ENCODE measurements around the gene CHCHD4. TPM values are rescaled to one million over a fixed set of nuclear protein-coding genes. Genes with fewer than 3 reads are reported as not detected.
"Not testable (repeated sequence)": the region's sequence is repeated elsewhere in the genome, so short reads cannot be mapped to it uniquely, and the experiment has no call there.

Gene CHCHD4
- total RNA-seq, 2 donors from 2014 or later: 14.5 to 25.4 TPM

GRCh38 chr3:14092464-14092863, 32.2 kb downstream of the CHCHD4 start:
- Histone ChIP-seq H3K9me3 (no peaks in the 10 kb centered on the region), H3K9ac (ENCODE audit: low read depth in 2 of 2, low read length in 2 of 2) (no peak overlapping the region), H3K27me3 (no peaks in the 10 kb centered on the region), H3K4me1 (no peaks in the 10 kb centered on the region), H3K36me3 (no peaks in the 10 kb centered on the region), H3K4me3 (no peak overlapping the region), H3K27ac (no peak overlapping the region)
- intact Hi-C loops (cut with DNase I): no loop called here
- DNase-seq: no peak
- TF ChIP-seq CTCF (IDR thresholded peaks at IDR 0.05): no peak

- H3K4me1 ChIP-seq: not testable (repeated sequence)
These were observed 32.7 kb downstream of the CHCHD4 start for GRCh38 chr3:14091959-14092358.

GRCh38 chr3:14087461-14087860, 37.2 kb downstream of the CHCHD4 start:
- H3K4me1 ChIP-seq; H3K27ac ChIP-seq; H3K9ac ChIP-seq (ENCODE audit: low read depth in 2 of 2, low read length in 2 of 2); H3K27me3 ChIP-seq; H3K36me3 ChIP-seq; H3K9me3 ChIP-seq; H3K4me3 ChIP-seq; DNase-seq; intact Hi-C loops (cut with DNase I): not testable (repeated sequence)

More at GRCh38 chr3:14091959-14092358, 32.7 kb downstream of the CHCHD4 start:
- H3K4me3 ChIP-seq; H3K36me3 ChIP-seq; H3K27me3 ChIP-seq; intact Hi-C loops (cut with DNase I); H3K9ac ChIP-seq (ENCODE audit: low read depth in 2 of 2, low read length in 2 of 2); DNase-seq; H3K9me3 ChIP-seq; H3K27ac ChIP-seq: not testable (repeated sequence)

DNA sequence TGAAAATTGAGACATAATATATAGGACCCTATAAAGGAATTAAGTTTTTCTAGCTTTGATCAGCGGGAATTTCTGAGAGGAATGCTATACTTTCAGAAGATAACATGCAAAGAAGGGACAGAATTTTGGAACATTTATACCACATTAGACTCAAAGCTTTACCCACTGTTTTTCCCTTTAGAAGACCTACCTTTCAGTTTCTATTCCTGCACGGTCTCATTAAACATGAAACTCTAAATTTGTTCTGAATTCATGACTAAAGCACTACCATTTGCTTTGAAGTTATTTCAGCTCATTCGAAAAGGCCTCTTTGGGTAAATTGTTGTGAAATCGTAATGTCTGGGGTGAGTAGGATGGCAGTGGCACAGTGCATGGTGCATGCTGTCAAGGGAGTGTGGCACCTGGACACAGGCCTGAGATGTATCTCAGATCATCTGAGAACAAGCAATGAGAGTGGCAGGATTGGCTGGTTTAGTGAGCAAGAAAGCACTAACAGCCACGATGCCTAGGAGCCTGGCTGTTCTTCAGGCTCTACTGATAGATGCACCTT, 42.5 kb downstream of the CHCHD4 start:
- no peak for DNase-seq
- H3K9ac ChIP-seq (ENCODE audit: low read depth in 2 of 2, low read length in 2 of 2): no peak overlapping the region
- no peak overlapping the region for H3K27ac ChIP-seq
- intact Hi-C loops (cut with DNase I): no loop called here
- H3K27me3 ChIP-seq: no peaks in the 10 kb centered on the region
- no peaks in the 10 kb centered on the region for H3K9me3 ChIP-seq
- no peaks in the 10 kb centered on the region for H3K4me1 ChIP-seq
- H3K36me3 ChIP-seq: no peaks in the 10 kb centered on the region
- TF ChIP-seq CTCF (IDR thresholded peaks at IDR 0.05): no peak
- H3K4me3 ChIP-seq: no peak overlapping the region

DNA sequence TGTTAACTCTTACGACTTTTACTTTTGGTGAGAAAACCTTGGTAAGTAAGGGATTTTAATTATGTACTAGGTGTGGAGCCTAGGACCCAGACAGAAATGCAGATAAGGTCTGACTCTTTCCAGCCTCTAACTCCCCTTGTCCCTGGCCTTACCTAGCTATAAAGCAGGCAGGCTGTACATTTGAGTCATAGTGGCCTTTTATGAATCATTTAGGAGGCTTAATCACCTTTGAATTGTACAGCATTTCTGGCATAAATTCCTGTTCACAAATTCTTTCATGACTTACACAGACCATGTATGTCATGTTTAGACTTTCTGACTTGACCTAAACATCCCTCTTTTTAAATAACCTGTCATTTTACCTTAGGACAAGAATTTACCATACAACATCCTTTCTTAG, 47.4 kb downstream of the CHCHD4 start:
- Histone ChIP-seq H3K4me1 (no peaks in the 10 kb centered on the region), H3K27ac (no peak overlapping the region), H3K27me3 (no peaks in the 10 kb centered on the region), H3K4me3 (no peak overlapping the region), H3K36me3 (no peaks in the 10 kb centered on the region), H3K9ac (ENCODE audit: low read depth in 2 of 2, low read length in 2 of 2) (no peak overlapping the region), H3K9me3 (no peaks in the 10 kb centered on the region)
- intact Hi-C loops (cut with DNase I): no loop called here
- TF ChIP-seq CTCF (IDR thresholded peaks at IDR 0.05): no peak
- no peak for DNase-seq

- H3K9ac ChIP-seq (ENCODE audit: low read depth in 2 of 2, low read length in 2 of 2); H3K27ac ChIP-seq; H3K4me3 ChIP-seq; DNase-seq; H3K36me3 ChIP-seq; H3K9me3 ChIP-seq; H3K27me3 ChIP-seq; intact Hi-C loops (cut with DNase I); H3K4me1 ChIP-seq: not testable (repeated sequence)
These were observed 49.4 kb downstream of the CHCHD4 start for GRCh38 chr3:14075233-14075632.

DNA sequence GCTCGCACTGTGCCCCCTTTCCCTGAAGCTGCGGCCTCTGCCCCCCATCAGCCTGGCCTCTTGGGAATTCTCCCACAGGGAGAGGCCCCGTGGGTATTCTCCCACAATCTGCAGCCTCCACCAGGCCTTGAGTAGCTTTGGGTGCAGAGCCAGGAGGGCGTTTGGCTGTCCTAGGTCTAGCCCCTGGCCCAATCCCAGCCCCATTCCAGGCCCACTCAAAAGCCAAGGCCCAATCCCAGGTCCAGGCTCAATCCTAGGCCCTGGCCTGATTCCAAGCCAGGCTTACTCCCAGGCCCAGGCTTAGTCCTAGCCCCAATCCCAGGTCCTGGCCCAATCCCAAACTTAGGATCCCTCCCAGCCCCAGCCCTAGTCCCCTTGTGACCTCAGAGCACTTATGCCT, 59.8 kb downstream of the CHCHD4 start:
- Histone ChIP-seq H3K9ac (ENCODE audit: low read depth in 2 of 2, low read length in 2 of 2) (no peak overlapping the region), H3K27me3 (no peaks in the 10 kb centered on the region), H3K9me3 (no peaks in the 10 kb centered on the region), H3K4me3 (no peak overlapping the region), H3K36me3 (no peaks in the 10 kb centered on the region), H3K27ac (no peak overlapping the region), H3K4me1 (no peaks in the 10 kb centered on the region)
- TF ChIP-seq CTCF (IDR thresholded peaks at IDR 0.05): no peak
- DNase-seq: no peak
- intact Hi-C loops (cut with DNase I): no loop called here

Measured in colonic mucosa (tissue), 4 donors.